T-helper 1 cell treated with Interleukin-12 subunit alpha and Interleukin-12 subunit beta and Interleukin-4 antibody, amounts not matched to agents 30 ng/mL and 1 ng/mL, for 36 hours (primary cell): ENCODE data around the gene PRRG4. TPM values are rescaled to one million over a fixed set of nuclear protein-coding genes. Genes with fewer than 3 reads are reported as not detected.
"Not testable (repeated sequence)": the region's sequence is repeated elsewhere in the genome, so short reads cannot be mapped to it uniquely, and the experiment has no call there.

Experiments used
- intact Hi-C: fragments of 100-400 bp; cut with micrococcal nuclease; formaldehyde crosslinking; loops from one replicate; pipeline ENCODE4 v1.15.1; 2024
- total RNA-seq: library from RNA; stranded (reverse); gene quantifications from 2 replicates; pipeline ENCODE4 v1.2.3, GENCODE V29; 2022

PRRG4 gene
- 0.63 and 0.74 TPM in 2 replicates for total RNA-seq

DNA sequence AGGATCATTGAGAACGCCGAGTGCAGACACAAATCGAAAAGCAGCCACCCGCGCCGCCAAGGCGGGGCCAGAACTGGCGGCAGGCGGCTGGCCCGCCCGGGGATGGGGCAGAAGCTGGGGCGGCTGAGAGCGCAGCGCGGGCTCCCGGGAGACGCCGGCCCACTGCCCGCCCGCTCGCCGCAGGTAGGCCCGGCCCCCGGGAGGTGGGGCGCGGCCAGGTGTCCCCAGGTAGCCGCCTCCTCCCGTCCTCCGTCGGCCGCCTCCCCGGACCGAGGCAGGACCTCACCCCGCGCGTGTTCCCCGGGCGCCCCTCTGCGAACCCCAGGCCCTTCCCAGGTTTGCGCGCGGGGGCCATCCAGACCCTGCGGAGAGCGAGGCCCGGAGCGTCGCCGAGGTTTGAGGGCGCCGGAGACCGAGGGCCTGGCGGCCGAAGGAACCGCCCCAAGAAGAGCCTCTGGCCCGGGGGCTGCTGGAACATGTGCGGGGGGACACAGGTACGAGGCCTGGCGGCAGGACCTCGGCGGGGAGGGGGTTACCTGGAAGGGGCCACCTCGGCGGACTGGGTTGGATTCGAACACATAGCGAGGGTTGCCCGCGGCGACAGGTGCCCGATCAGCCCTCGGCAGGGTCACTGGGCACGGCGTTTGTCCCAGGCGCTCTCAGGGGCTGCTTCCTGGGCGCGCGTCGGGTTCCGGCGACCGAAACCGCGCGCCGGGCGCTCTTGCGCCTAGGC lies at the start of gene PRRG4:
PRRG4 (plus strand) TSS at position 248 of the 733 bp plus-strand sequence. CDS start 603 bp downstream, outside the sequence.
- intact Hi-C loops, result loop anchor here (2.0 to 5.0 kb wide), 4 partner anchors 63 to 332 kb away; partner anchors contain the start of genes CSTF3, EIF3M and QSER1

DNA sequence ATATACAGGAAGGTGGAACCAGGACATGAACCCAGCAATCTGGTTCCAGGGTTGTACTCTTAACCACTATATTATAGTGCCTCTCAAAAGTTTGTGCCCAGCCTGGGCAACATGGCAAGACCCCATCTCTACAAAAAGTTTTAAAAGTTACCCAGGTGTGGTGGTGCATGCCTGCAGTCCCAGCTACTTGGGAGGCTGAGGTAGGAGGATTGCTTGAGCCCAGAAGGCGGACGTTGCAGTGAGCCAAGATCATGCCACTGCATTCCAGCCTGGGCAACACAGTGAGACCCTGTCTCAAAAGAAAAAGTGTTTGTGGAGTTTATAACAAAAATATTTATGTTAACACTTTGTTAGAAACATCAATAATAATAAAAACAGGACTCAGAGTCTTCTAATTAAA lies 48.9 kb upstream of the PRRG4 start:
- intact Hi-C loops, result not testable (repeated sequence)

DNA sequence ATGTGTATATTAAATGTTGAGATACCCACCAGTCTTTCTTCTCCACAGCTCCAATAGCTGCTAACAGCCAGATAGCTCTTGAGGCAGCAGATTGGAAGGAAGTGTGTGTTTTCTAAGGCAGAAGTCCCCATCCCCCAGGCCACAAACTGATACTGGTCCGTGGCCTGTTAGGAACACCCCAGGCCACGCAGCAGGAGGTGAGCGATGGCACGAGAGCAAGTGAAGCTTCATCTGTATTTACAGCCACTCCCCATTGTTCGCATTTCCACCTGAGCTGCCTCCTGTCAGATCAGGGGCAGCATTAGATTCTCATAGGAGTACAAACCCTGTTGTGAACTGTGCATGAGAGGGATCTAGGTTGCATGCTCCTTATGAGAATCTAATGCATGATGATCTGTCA lies 48.0 kb upstream of the PRRG4 start:
- intact Hi-C loops, result no loop called here

DNA sequence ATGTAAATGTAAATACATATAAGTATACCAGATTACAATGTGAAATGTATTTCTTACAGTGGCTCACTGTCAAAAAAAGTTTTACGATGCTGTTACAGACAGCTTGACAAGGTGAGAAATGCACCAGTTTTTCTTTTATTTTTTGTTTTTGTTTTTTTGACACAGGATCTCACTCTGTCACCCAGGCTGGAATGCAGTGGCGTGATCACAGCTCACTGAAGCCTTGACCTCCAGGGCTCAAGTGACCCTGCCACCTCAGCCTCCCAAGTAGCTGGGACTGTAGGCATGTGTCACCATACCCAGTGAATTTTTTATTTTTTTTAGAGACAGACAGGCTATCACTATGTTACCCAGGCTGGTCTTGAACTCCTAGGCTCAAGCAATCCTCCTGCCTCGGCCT lies 44.5 kb upstream of the PRRG4 start:
- intact Hi-C loops, result no loop called here

DNA sequence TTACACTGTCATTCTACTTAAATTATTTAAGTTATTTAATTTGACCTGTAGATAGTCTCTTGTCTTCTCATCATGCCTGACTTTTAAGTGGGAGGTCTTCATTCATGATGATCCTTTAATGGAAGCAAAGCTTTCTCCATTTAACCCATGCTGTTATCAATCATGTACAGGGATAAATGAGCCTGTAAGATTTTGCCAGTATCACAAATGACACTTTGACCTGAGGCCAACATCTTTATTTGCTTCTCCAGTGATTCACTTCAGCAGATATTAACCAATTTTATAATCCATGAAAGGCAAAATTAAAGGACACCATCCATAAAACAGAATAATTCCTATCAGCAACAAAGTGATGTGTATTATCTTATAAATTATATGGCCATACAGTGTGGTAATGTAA lies 42.9 kb upstream of the PRRG4 start:
- intact Hi-C loops, result no loop called here

DNA sequence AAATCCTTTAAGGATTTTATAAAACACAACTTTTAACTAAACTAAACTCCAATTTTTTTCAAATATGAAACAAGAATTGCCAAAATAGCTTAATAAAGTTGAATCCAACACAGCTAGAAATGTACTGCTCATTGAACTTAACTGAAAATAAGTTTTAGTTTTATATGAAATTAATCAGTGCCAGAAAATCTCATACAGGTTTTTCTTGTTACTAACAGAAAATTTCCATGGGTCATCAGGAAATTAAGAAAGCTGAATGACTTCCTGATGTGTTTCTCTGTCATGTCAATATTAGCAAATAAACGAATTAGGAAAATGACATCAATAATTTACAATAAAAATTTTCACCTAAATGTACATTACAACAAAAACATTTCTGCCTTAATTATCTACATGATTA lies 38.8 kb upstream of the PRRG4 start:
- intact Hi-C loops, result loop anchor here (5.0 kb wide), 1 partner anchor 359 kb away; no protein-coding TSS in a partner anchor

DNA sequence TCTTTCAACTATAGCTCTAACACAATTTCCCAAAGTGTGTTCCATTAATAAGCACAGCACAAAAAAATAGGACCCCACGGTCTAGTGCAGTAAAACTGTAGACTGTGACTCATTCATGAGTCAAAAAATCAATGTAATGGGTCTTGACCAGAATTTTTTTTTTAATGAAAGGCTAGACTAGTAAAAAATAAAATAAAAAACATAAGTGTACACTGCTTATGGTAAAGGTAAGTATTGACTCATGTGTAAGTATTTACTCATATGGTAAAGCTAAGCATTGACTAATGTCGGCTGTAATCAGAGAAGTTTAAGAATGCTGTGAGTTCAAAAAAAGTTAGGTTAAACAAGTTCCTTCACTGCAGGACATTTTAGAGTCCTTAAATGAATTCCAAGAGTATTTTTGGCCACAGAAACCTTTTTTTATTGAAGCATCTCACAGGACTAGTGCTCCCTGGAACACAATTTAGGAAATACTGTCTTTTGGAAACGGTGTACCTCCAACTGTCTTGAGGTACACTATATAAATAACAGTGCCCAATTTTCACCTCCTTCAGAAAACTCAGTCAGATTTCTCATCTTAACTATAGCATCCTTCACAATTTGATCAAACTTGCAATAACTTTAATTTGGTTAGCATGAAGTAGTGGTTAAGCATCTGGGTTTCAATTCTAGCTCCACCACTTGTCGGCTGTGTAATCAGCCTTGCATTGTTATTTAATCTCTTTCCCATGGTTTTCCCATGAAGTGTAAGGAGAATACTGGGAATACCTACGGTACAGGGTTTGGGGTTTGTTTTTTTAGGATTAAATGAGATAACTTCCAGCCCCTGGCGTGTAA lies 37.4 kb upstream of the PRRG4 start:
- intact Hi-C loops, result loop anchor here (5.0 kb wide), 1 partner anchor 360 kb away; no protein-coding TSS in a partner anchor

DNA sequence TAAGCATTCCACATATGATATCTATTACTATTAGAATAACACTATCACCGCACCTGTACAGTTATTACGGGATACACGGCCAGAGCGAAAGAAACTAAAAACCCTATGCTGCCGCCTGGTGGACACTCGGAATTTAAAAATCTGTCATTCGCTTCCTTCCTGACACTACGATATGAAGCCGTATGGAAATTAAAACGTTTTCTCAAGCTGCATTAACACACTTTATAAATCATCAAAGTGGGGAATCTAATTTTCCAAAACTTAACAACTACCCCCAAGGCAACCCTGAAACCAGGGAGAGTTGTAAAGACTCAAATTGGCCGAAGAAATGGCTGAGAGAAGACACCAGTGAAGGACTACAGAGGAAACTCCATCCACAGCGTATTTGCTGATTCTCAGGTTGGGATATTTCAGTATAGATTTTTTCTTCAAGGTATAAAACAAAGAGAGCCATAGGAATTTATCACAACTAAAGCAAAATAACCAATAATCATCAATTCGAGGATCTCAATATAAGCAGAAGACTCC lies 36.7 kb upstream of the PRRG4 start:
- intact Hi-C loops, result loop anchor here (1.0 to 5.0 kb wide), 5 partner anchors 44 to 470 kb away; no protein-coding TSS in a partner anchor

DNA sequence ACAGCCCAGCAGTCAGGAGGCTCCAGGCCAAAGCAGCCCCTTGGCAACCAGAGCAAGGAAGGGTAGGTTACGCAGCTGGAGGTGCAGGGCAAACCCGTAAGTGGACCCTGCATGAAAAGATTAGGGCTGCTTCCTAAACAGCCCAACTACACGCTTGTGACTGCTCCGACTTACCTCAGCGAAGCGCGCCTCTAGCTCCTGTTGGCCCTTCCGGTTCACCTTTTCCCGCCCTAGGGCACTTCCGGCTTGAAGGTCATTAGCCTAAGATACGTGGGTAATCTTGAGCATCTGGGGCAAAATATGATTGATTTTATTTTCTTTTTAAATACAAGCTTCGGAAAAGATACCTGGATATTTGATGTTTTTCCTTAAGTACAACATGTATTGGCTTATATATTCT lies 35.3 kb upstream of the PRRG4 start, which contains the start of gene CCDC73:
CCDC73 (minus strand) TSS at position 224 of the 400 bp plus-strand sequence. CDS start 34,419 bp downstream, outside the sequence.
- intact Hi-C loops, result loop anchor here (5.0 kb wide), 1 partner anchor 362 kb away; no protein-coding TSS in a partner anchor

DNA sequence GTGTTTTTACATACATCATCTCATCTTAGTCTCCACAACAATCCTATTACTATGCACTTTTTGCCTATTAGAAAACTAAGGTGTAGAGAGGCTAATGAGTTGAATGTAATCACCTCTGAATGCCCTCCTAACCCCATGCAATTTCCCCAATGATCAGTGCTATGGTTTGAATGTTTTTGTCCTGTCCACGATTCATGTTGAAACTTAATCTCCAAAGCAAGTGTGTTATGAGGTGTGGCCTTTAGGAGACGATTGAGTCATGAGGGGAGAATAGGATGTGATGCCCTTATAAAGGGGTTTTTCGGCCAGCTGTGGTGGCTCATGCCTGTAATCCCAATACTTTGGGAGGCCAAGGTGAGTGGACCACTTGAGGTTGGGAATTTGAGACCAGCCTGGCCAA lies 33.3 kb upstream of the PRRG4 start:
- intact Hi-C loops, result no loop called here

DNA sequence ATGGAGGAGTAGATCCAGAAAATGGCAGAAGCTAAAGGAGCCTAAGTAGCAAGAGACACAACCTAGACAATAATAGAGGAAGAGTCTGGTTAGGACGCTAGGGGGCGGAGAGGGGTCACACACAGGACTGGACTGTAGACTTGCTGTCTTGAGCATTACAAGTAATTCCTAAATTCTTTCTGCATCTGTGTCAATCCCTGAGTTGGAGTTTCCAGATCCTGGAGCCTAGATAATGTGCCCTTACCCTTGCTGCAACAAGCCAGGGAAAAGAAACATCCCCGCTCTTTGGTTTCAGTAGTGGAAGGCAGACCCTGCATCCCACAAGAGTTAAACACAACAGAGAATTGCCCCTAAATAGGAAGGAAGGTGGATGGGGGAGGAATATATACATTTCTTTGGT lies 20.4 kb upstream of the PRRG4 start:
- intact Hi-C loops, result loop anchor here (1.0 to 5.0 kb wide), 3 partner anchors 83 to 1019 kb away; partner anchors contain the start of gene QSER1

DNA sequence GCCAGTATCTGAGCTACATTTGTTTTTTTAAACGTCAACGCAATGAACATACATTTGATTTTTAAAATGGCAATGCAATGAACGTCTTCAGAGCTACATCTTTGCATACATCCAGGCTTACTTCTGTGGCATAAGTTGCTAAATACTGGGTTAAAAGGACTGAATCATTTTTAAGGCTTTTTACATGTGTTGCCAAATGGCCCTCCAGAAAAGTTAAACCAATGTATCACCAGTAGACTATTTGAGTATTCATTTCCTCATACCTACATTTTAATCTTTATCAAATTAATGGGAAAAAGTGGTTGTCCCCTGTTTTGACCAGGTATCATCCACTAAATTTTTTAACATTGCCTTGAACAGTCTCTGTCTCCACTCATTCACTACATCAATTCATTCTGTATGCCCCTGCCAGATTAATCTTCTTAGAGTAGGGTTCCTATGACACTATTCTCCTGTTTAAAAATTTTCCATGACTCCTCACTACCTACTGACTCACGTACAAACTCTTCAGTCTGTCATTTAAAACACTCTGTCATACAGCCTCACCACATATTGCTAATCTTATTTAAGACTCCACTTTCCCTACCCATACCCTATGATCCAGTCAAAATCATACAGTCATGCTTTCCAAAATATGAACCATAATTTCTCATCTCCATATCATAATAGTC lies 12.4 kb upstream of the PRRG4 start:
- intact Hi-C loops, result no loop called here

DNA sequence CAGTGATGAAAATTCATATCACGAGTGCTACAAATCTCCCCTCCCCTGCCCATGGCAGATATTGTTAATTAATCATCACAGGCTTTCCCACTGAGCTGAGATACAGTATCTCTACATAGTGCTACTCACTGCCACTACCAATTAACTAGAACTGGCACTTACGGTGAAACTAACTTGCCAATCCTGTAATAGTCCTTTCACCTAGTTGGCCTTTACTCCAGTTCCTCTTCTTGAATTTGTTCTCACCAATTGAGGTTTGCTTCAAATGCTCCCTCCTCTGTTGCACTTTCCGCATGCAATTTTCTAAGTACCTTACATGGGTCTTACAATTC lies 11.9 kb upstream of the PRRG4 start:
- intact Hi-C loops, result no loop called here

DNA sequence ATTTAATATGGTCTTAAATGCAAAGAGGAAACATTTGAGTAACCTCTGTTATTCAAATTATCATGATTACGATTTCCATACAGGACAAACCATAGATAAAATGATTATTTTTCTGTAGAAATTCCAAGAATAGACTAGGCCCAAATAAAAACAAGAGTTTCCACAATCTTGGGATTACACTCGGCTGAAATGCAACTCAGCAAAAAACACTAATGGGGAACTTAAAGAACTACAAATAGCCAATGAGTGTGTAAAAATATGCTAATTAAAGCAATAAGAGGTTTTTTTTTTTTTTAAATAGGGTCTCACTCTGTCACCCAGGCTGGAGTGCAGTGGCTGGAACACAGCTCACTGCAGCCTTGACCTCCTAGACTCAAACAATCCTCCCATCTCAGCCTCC lies 10.5 kb upstream of the PRRG4 start:
- intact Hi-C loops, result no loop called here

DNA sequence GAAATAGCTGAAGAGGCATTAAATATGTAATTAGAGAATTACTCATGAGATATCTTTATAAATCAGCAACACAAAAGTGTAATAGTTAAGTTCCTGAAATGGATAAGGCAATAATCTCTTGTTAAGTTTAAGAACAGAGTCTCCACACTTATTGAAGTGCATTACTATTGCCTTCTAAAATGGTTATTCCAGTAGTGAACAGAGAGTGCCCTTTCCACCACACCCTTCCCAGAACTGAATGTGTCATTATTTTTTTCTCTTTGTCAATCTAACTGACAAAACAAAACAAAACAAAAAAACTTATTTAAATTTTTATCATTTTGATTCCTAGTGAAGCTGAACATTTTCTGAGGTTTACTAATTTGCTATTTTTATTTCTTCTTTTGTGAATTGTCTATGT lies 9.2 kb upstream of the PRRG4 start:
- intact Hi-C loops, result no loop called here

DNA sequence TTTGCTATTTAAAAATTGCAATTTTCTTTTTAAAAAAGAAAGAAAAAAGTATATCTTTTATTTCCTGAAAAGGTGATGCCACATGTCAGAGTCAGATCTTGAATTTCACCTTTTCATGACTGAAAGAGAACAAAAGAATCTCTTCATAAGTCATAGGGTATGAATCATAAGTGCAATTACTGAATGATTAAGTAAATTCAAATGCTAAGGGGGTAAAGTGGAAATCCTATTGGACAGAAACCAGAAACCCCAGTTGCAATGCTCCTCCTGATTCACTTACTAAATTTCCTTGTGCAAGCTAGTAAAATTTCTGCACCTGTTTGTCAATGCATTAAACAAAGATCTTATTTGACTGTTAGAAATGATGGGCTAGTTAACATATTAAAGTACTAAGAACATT lies 8.2 kb upstream of the PRRG4 start:
- intact Hi-C loops, result no loop called here

DNA sequence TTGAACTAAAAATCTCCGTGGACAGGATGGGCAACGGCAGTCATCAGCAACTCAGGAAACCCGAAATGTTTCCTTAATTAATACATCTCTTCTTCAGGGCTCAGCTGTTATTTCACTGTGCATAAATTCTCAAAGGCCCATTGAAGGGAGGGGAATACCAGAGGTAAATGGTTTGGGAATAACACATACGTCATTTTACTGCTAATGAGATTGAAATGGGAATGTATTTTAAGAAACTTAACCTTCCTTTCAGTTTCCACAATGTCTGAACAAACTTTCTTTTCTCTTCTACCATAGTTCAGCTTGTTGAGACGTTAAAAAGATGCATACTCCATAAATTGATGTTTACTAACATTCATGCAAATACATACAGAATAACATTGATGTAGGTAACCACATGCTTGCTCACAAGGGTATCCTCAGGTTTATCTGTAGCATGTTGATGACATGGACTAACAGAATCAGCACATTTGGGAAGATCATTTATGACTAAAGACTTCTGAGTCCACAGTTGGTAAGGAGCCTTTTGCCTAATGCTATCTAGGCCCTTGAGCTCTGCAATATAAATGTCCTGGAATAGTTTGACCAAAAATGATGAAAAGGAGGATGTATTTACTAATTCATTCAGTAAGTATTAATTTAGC lies 7.7 kb upstream of the PRRG4 start:
- intact Hi-C loops, result no loop called here

DNA sequence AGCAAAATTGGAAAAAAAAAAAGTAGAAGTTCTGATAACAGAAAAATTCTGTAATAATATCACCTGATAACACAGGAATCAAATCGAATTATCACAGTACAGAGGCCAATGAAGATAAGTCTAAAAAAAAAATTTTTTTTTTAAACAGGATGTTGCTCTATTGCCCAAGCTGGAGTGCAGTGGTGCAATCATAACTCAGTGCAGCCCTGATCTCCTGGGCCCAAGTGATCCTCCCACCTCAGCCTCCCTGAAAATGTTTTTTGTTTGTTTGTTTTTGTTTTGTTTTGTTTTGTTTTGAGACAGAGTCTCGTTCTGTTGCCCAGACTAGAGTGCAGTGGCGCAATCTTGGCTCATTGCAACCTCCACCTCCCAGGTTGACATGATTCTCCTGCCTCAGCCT lies 6.1 kb upstream of the PRRG4 start:
- intact Hi-C loops, result not testable (repeated sequence)

DNA sequence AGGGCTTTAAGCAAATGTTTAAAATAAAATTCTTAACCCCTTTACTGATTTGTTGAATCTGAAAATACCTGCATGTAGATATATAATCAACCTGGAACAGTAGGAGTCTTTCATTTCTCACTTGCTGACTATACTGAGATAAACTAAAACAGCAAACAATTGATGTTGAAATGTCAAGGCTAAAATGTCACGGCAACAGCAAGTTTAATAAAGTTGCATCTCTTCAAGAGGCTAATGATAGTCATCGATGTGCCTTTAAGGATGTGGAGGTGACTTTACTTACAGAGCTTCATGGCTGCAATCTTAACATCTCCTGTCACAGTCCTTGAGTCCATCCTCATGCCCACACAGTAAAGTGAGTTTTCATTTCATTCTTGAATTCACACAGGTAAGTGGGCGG lies 3.6 kb upstream of the PRRG4 start:
- intact Hi-C loops, result loop anchor here (5.0 kb wide), 2 partner anchors 244 to 336 kb away; partner anchors contain the start of genes CSTF3 and EIF3M

DNA sequence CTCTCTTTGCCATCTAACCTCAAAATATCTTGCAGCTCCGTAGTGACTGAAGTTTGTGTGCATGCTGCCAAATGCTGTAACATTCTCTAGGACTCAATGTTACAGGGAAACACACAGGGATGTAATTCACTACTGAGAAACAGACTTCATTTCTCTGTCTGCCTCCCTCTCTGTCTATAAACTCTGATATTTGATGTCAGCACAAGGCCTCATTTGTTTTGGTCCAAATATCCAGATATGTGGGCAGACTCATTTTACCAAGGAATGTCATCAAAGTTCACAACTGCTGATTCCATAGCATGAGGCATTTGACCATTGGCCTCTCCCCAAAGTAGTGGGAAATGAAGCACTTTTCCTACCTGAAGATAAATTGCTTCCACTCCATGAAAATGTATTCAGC lies 2.5 kb upstream of the PRRG4 start:
- intact Hi-C loops, result loop anchor here (5.0 kb wide), 2 partner anchors 245 to 335 kb away; partner anchors contain the start of genes CSTF3 and EIF3M
